Measurements from ENCODE around the gene DND1.
"Not testable (repeated sequence)": the region's sequence is repeated elsewhere in the genome, so short reads cannot be mapped to it uniquely, and the experiment has no call there.

The DND1 gene

DNA sequence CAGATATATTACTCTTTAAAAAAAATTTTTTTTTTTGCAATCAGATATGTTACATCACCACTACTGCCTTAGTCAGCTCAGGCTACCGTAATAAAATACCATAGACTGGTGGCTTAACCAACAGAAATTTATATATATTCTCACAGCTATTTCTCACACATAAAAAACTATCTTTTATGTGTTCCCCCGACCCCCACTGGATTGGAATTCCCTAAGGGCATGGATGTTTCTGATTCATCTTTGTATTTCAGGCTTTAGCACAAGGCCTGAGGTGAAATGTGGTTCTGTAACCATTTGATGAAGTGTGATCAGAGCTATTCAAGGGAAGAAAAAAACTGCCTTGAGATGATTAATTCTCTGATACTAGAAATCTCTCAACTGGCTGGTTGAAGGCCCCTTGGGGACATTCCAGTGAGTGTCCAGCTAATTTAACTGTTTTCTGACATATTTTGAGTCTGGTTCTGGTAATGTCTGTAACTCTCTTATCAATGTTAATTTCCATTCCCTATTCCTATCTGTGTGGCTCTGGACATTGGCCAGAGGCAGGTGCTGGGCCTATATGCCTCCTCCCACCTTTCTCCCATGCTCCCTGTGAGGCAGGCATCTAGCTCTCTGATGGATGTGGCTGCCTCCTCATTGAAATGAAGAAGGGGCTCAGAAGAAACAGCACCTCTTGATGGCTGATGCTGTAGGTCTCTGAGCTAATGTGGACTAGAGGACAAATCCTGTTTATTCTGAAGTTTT lies 42.9 kb downstream of the DND1 start:
- H3K4me1 Mint-ChIP-seq (ENCODE audit: low read depth): peaks cover 18% of the 10 kb centered on the region
- H3K27me3 Mint-ChIP-seq (ENCODE audit: low read depth): peaks cover 37% of the 10 kb centered on the region
- H3K9me3 Mint-ChIP-seq: peaks cover 15% of the 10 kb centered on the region
- H3K4me3 Mint-ChIP-seq: no peak overlapping the region
- no peak for DNase-seq (ENCODE audit: low spot score)
- no peak overlapping the region for H3K27ac Mint-ChIP-seq
- H3K36me3 Mint-ChIP-seq (ENCODE audit: low read depth): peaks cover 2% of the 10 kb centered on the region

DNA sequence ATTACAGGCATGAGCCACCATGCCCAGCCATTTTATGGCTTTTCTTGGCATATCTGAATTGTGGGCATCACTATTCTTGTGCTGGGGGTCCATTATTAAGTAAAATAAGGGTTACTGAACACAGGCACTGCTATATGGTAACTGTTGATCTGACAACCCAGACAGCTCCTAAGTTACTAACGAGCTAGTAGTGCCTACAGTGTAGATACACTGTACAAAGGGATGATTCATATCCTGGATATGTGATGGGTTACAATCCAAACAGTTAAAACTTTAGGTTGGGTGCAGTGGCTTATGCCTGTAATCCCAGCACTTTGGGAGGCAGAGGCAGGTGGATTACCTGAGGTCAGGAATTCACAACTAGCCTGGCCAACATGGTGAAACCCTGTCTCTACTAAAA lies 44.7 kb downstream of the DND1 start:
- peaks cover 13% of the 10 kb centered on the region for H3K4me1 Mint-ChIP-seq (ENCODE audit: low read depth)
- DNase-seq (ENCODE audit: low spot score): no peak
- H3K27me3 Mint-ChIP-seq (ENCODE audit: low read depth): peaks cover 34% of the 10 kb centered on the region
- peaks cover 15% of the 10 kb centered on the region for H3K9me3 Mint-ChIP-seq
- H3K36me3 Mint-ChIP-seq (ENCODE audit: low read depth): peaks cover 2% of the 10 kb centered on the region
- H3K27ac Mint-ChIP-seq: no peak overlapping the region
- no peak overlapping the region for H3K4me3 Mint-ChIP-seq

DNA sequence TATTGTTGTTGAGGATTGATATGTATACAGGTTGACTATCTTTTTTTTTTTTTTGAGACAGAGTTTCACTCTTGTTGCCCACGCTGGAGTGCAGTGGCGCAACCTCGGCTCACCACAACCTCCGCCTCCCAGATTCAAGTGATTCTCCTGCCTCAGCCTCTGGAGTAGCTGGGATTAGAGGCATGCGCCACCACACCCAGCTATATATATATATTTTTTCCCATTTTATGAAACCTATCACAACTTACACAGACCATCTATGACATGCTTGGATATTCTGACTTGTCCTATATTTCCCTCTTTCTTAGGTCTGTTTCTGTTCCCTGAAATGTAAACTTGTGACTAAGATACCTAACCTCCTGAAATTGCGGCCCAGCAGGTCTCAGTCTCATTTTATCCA lies 45.4 kb downstream of the DND1 start:
- H3K4me3 Mint-ChIP-seq: no peak overlapping the region
- peaks cover 2% of the 10 kb centered on the region for H3K36me3 Mint-ChIP-seq (ENCODE audit: low read depth)
- peaks cover 8% of the 10 kb centered on the region for H3K4me1 Mint-ChIP-seq (ENCODE audit: low read depth)
- peaks cover 15% of the 10 kb centered on the region for H3K9me3 Mint-ChIP-seq
- DNase-seq (ENCODE audit: low spot score): no peak
- H3K27me3 Mint-ChIP-seq (ENCODE audit: low read depth): peaks cover 29% of the 10 kb centered on the region
- H3K27ac Mint-ChIP-seq: no peak overlapping the region

DNA sequence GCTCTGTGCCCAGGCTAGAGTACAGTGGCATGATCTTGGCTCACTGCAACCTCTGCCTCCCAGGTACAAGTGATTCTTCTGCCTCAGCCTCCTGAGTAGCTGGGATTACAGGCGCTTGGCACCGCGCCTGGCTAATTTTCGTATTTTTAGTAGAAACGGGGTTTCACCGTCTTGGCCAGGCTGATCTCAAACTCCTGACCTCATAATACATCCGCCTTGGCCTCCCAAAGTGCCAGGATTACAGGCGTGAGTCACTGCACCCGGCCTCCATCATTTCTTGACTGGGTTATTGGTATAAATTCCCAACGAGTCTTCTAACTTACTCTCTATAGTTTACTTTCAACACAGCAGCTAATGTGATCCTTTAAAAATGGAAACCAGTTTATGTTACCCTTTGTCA lies 48.5 kb downstream of the DND1 start:
- not testable (repeated sequence) for H3K36me3 Mint-ChIP-seq (ENCODE audit: low read depth); H3K4me1 Mint-ChIP-seq (ENCODE audit: low read depth); H3K4me3 Mint-ChIP-seq; DNase-seq (ENCODE audit: low spot score); H3K27ac Mint-ChIP-seq
- Mint-ChIP-seq H3K27me3 (ENCODE audit: low read depth) (peaks cover 28% of the 10 kb centered on the region), H3K9me3 (peaks cover 15% of the 10 kb centered on the region)

DNA sequence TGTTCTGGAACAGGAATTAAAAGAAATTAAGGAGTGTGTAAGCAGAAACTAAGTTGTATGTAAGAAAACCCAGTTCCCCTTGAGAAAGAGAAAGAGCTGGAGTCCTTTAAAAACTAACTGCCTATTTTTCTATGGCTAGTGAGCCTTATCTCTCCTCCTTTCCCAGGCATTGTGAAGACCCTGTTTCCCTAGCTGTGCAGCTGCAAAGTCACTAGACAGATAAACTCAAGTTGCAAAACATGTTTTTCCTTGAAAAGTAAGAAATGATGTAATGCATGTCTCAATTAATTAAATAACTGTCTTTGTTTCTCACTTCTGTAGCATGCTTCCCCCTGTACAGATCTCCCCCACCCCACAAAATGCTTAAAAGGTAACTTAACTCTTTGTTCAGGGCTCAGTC lies 50.3 kb downstream of the DND1 start:
- H3K4me3 Mint-ChIP-seq; H3K36me3 Mint-ChIP-seq (ENCODE audit: low read depth); H3K4me1 Mint-ChIP-seq (ENCODE audit: low read depth); H3K27ac Mint-ChIP-seq; DNase-seq (ENCODE audit: low spot score): not testable (repeated sequence)
- Mint-ChIP-seq H3K9me3 (peaks cover 10% of the 10 kb centered on the region), H3K27me3 (ENCODE audit: low read depth) (peaks cover 40% of the 10 kb centered on the region)

DNA sequence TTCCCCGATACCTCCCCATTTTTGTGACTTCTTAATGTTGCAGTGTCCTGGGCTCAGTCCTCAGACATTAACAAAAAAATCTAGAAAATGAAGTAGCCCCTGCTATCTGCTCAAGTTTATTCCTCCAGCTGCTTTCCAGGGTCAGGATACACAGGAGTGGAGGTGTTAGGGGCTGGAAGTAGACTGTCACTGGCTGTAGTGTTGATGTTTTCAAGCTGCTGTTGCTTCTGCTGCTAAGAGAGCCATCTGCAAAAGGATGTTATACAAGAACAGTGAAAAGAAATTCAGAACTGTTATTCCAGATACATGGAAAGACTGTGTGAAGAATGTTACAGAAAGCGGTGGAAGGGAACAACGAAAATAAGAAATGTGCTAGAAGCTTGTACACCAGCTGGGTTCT lies 51.1 kb downstream of the DND1 start:
- Mint-ChIP-seq H3K4me1 (ENCODE audit: low read depth) (no peaks in the 10 kb centered on the region), H3K9me3 (peaks cover 5% of the 10 kb centered on the region), H3K27ac (no peak overlapping the region), H3K27me3 (ENCODE audit: low read depth) (peaks cover 44% of the 10 kb centered on the region), H3K36me3 (ENCODE audit: low read depth) (no peaks in the 10 kb centered on the region), H3K4me3 (no peak overlapping the region)
- DNase-seq (ENCODE audit: low spot score): no peak
